ENCODE data around the gene FGF11.

The FGF11 gene

GRCh38 chr17:7439462-7440112 lies at the start of gene FGF11:
TSS of gene FGF11 (plus strand) at chr17:7439512. CDS start at chr17:7439621, 109 bp downstream.
- DNase-seq (ENCODE audit: low spot score), result no peak

GRCh38 chr17:7389924-7390910 lies 49.1 kb upstream of the FGF11 start:
- no peak for DNase-seq (ENCODE audit: low spot score)

- DNase-seq (ENCODE audit: low spot score), result no peak
Observed at GRCh38 chr17:7391307-7391706, 48.0 kb upstream of the FGF11 start.

GRCh38 chr17:7392696-7393612 lies 46.4 kb upstream of the FGF11 start:
- DNase-seq (ENCODE audit: low spot score), result no peak

GRCh38 chr17:7393613-7394451 lies 45.5 kb upstream of the FGF11 start:
- peak; percentile 40 for DNase-seq (ENCODE audit: low spot score)

- peak; percentile 86 for DNase-seq (ENCODE audit: low spot score)
Observed at GRCh38 chr17:7394452-7395191, 44.7 kb upstream of the FGF11 start, which contains the start of gene PLSCR3. TSS of gene PLSCR3 (minus strand) at chr17:7394525. CDS start at chr17:7394110, 415 bp downstream.

GRCh38 chr17:7396147-7396546 lies 43.2 kb upstream of the FGF11 start:
- DNase-seq (ENCODE audit: low spot score), result no peak

GRCh38 chr17:7398612-7399011 lies 40.7 kb upstream of the FGF11 start:
- DNase-seq (ENCODE audit: low spot score), result no peak

- no peak for DNase-seq (ENCODE audit: low spot score)
Observed at GRCh38 chr17:7403043-7403726, 36.1 kb upstream of the FGF11 start.

GRCh38 chr17:7403727-7403976 lies 35.7 kb upstream of the FGF11 start:
- DNase-seq (ENCODE audit: low spot score), result no peak

- peak; percentile 92 for DNase-seq (ENCODE audit: low spot score)
Observed at GRCh38 chr17:7403977-7404736, 35.2 kb upstream of the FGF11 start, which contains the start of gene TMEM256. TSS of gene TMEM256 (minus strand) at chr17:7404097. CDS start at chr17:7404084, 13 bp downstream.

- DNase-seq (ENCODE audit: low spot score), result no peak
Observed at GRCh38 chr17:7404737-7405349, 34.5 kb upstream of the FGF11 start.

- DNase-seq (ENCODE audit: low spot score), result no peak
Observed at GRCh38 chr17:7405350-7406234, 33.7 kb upstream of the FGF11 start.

GRCh38 chr17:7406235-7406825 lies 33.0 kb upstream of the FGF11 start:
- DNase-seq (ENCODE audit: low spot score), result no peak

GRCh38 chr17:7407082-7407481 lies 32.2 kb upstream of the FGF11 start:
- no peak for DNase-seq (ENCODE audit: low spot score)

- DNase-seq (ENCODE audit: low spot score), result no peak
Observed at GRCh38 chr17:7407485-7408251, 31.6 kb upstream of the FGF11 start, which contains the start of gene NLGN2. TSS of gene NLGN2 (plus strand) at chr17:7407845. CDS start at chr17:7408256, 411 bp downstream.
